HL-60 (cell line): Measurements from ENCODE around the gene COL2A1.

ENCODE experiments used
- CTCF ChIP-seq: IDR thresholded peaks from one replicate; pipeline ENCODE4 v1.5.1; 2011; ENCODE audit warnings: low read length, control low read depth, inconsistent platforms; ENCODE audit not compliant: insufficient read depth
- GABPA ChIP-seq: IDR thresholded peaks from 2 replicates; pipeline ENCODE4 v1.6.1; 2012; ENCODE audit warnings: low read depth

GRCh38 chr12:48034835-48035805, 30.8 kb upstream of the COL2A1 start:
- no peak for TF ChIP-seq GABPA
- no peak for TF ChIP-seq CTCF
